ENCODE results near the gene USP48.

USP48 gene

GRCh38 chr1:21814241-21814918, 31.4 kb upstream of the USP48 start:
- TF ChIP-seq CTCF (conservative IDR thresholded peaks at IDR 0.05) = no peak
- H3K27ac ChIP-seq = no peak overlapping the region

- TF ChIP-seq CTCF (conservative IDR thresholded peaks at IDR 0.05) = no peak
- H3K27ac ChIP-seq = no peak overlapping the region
Measured at GRCh38 chr1:21813542-21813941, 30.6 kb upstream of the USP48 start.

DNA sequence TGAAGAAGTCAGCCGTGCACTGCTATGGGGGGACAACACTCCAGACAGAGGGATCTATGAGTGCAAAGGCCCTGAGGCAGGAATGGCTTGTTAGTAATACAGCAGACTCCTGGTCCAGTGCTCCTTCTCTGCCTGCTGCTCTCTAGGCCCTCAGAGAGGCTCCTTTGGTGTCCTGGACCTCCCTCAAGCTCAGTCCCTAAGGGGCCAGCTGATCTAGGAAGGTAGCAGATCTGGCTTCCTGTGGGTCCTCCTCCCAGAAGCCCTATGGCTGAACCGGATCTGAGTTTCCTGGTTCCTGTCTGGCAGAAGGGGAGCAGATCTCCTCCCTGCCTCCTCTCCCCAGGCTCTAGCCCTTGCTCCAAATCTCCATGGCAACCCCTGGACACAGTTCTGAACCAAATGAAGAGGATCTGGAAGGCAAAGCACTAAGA, 28.9 kb upstream of the USP48 start, which contains the start of gene LDLRAD2:
Gene LDLRAD2, plus strand, starts transcription at position 391 of the 431 bp plus-strand sequence. CDS start 187 bp downstream, outside the sequence.
- no peak for TF ChIP-seq CTCF (conservative IDR thresholded peaks at IDR 0.05)
- no peak within 1 kb of the TSS for H3K27ac ChIP-seq

DNA sequence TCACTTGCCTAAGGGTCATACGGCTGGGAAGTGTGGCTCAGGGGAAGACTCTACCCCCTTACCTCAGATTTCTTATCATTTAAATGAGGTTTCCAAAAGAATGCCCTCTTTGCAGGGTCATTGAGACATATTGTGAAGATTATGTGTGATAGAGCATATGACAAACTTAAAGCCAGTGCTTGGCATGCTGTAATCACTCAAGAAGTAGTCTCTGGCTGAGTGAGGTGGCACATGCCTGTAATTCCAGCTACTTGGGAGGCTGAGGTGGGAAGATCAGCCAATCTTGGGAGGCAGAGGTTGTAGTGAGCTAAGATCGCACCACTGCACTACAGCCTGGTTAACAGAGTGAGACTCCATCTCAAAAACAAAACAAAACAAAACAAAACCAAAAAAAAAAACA, 21.6 kb upstream of the USP48 start:
- no peak for TF ChIP-seq CTCF (conservative IDR thresholded peaks at IDR 0.05)
- H3K27ac ChIP-seq = no peak overlapping the region

- H3K27ac ChIP-seq = no peak overlapping the region
- TF ChIP-seq CTCF (conservative IDR thresholded peaks at IDR 0.05) = no peak
Measured at GRCh38 chr1:21801100-21801499, 18.2 kb upstream of the USP48 start.

- TF ChIP-seq CTCF (conservative IDR thresholded peaks at IDR 0.05) = no peak
- H3K27ac ChIP-seq = no peak overlapping the region
Measured at GRCh38 chr1:21799730-21800129, 16.8 kb upstream of the USP48 start.

DNA sequence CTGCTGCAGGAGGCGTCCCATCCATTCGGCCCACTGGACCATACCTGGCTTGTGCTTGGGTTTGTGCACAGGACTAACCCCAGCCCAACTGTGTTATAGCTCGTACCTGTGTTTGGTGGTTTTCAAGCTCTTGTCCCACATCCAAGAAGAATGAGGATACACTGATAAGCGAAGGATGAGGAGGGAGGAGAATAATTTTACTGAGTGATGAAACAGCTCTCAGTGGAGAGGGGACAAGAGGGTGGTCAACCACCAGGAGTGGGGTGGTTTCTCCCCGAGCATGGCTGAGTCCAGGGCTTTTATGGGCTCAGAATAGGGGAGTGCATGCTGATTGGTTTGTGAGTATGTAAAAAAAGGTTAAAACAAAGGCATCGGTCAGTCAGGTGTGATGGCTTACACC, 12.1 kb upstream of the USP48 start:
- no peak for TF ChIP-seq CTCF (conservative IDR thresholded peaks at IDR 0.05)
- H3K27ac ChIP-seq = no peak overlapping the region

Data from VCaP (cell line).